GM12878 (cell line): ENCODE measurements around the gene FRMD5.

ENCODE experiments used
- ASH2L ChIP-seq: fragments of 300-600, 200-600 bp; sonication (generic); IDR thresholded peaks from 2 replicates; pipeline ENCODE4 v1.6.1; 2017; ENCODE audit warnings: low read depth, mild to moderate bottlenecking, borderline replicate concordance
- EZH2 ChIP-seq: IDR thresholded peaks from 2 replicates; pipeline ENCODE4 v1.6.1; 2012; ENCODE audit warnings: low read depth, mild to moderate bottlenecking, control low read depth, inconsistent platforms, low read length, borderline replicate concordance; ENCODE audit not compliant: control insufficient read depth
- MEF2A ChIP-seq: IDR thresholded peaks from 2 replicates; pipeline ENCODE4 v1.6.1; 2011; ENCODE audit warnings: low read depth, mild to moderate bottlenecking, low read length, moderate library complexity; ENCODE audit not compliant: insufficient read depth
- POLR2AphosphoS5 ChIP-seq: IDR thresholded peaks from 2 replicates; pipeline ENCODE4 v1.6.1; 2011; ENCODE audit warnings: mild to moderate bottlenecking, low read length, inconsistent platforms
- RFX5 ChIP-seq: IDR thresholded peaks from 2 replicates; pipeline ENCODE4 v1.6.1; 2011; ENCODE audit warnings: low read depth, low read length, improper control_type of control experiment
- ZNF687 ChIP-seq: fragments of 450-650 bp; IDR thresholded peaks from 2 replicates; pipeline ENCODE4 v1.6.1; 2017; ENCODE audit warnings: mild to moderate bottlenecking, moderate library complexity

GRCh38 chr15:43876872-43877271, 318.2 kb downstream of the FRMD5 start:
- TF ChIP-seq MEF2A (no peak), RFX5 (no peak), ASH2L (no peak), EZH2 (no peak), POLR2AphosphoS5 (no peak), ZNF687 (no peak)
